Erythroblast (primary cell): ENCODE results near the gene SHANK3.

ENCODE experiments used
- GATA1 ChIP-seq: IDR thresholded peaks from 2 replicates; pipeline ENCODE4 v1.6.1; 2011; ENCODE audit warnings: low read depth, mild to moderate bottlenecking, control low read depth, low read length, moderate library complexity
- POLR2A ChIP-seq: IDR thresholded peaks from 2 replicates; pipeline ENCODE4 v1.6.1; 2011; ENCODE audit warnings: mild to moderate bottlenecking, low read length

DNA sequence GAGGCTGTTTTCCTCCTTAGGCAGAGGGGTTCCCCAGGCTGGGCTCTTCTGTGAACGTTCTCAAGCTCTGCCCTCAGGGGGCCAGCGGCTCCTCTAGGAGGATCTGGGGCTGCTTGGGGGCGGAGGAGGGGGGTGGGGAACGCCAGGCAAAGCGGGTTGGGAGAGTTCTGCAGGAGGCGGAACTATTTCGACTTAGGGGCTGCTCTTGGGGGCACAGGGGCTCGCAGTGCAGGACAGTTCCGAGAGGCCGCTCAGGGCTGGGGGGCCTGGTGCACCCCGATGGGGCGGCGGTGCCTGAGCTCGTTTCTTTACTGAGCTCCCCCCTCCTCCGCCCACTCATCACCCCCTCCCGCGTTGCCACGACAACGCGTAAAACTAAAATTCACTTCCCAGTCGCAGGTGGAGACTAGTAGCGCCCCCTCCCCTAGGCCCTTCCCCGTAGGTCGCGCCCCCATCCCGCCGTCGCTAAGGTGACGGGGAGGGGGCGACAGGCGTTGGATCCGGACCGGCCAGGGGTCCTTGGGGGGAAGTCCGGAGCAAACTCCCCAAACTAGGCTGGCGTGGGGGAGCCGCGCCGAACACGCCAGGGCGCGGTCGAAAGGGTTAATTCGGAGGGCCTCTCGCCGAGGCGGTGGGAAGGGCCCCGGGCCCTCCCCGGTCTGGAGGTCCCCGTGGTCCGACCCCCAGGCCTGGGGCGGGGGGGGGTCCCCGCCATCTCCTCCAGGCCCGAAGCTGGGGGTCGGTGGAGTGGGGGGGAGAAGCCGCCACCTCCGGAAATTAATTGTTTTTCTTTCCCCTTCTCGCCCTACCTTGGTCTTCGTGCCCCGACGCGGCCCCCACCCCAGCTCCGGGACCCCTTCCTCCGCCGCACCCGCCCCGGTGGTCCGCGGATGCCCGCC lies 857 bp downstream of the SHANK3 start:
- TF ChIP-seq POLR2A, result no peak
- no peak for TF ChIP-seq GATA1
